ENCODE measurements around the gene GALNT9. TPM values are rescaled to one million over a fixed set of nuclear protein-coding genes. Genes with fewer than 3 reads are reported as not detected.

GALNT9 gene
- total and polyA plus RNA-seq, 2 donors (not counting 1 experiment from before 2014, with no cell fraction given): 0.10 to 2.8 TPM

- Histone ChIP-seq H3K9ac (ENCODE audit: insufficient read depth, low read length) (no peak overlapping the region), H3K27me3 (ENCODE audit: control insufficient read depth, insufficient read depth, low read length) (peaks cover 6% of the 10 kb centered on the region), H3K4me3 (replicated peaks in 1 of 4; ENCODE audit: control extremely low read depth in 1 of 4, insufficient read depth in 1 of 4, low read depth in 3 of 4, low read length in 4 of 4) (no peak overlapping the region), H2AFZ (ENCODE audit: low read length) (no peak overlapping the region), H3K9me3 (ENCODE audit: control insufficient read depth, insufficient read depth, low read depth, low read length) (no peaks in the 10 kb centered on the region), H4K20me1 (ENCODE audit: control insufficient read depth, extremely low read depth, insufficient read depth, low read length) (no peaks in the 10 kb centered on the region), H3K79me2 (ENCODE audit: control insufficient read depth, insufficient read depth, low read length) (no peaks in the 10 kb centered on the region), H3K36me3 (ENCODE audit: control insufficient read depth, insufficient read depth, low read length) (no peaks in the 10 kb centered on the region), H3K4me1 (ENCODE audit: control insufficient read depth, extremely low read depth, insufficient read depth, low read length) (no peaks in the 10 kb centered on the region), H3K4me2 (ENCODE audit: extremely low read depth, insufficient read depth, low read length) (no peak overlapping the region), H3K27ac (ENCODE audit: insufficient read depth, low read length) (no peak overlapping the region)
- TF ChIP-seq CTCF (conservative IDR thresholded peaks at IDR 0.05 in 1 of 2, IDR thresholded peaks at IDR 0.05 in 1 of 2; ENCODE audit: low read depth in 1 of 2, low read length in 2 of 2): no peak
- no peak for TF ChIP-seq EZH2 (IDR thresholded peaks at IDR 0.05; ENCODE audit: low read length, missing control alignments)
- no peak for DNase-seq (ENCODE audit: low read depth in 2 of 2)
These were observed 46.2 kb downstream of the GALNT9 start for GRCh38 chr12:132282950-132283771.

- Histone ChIP-seq H3K4me2 (ENCODE audit: extremely low read depth, insufficient read depth, low read length) (no peak overlapping the region), H3K79me2 (ENCODE audit: control insufficient read depth, insufficient read depth, low read length) (no peaks in the 10 kb centered on the region), H2AFZ (ENCODE audit: low read length) (no peak overlapping the region), H3K9me3 (ENCODE audit: control insufficient read depth, insufficient read depth, low read depth, low read length) (no peaks in the 10 kb centered on the region), H4K20me1 (ENCODE audit: control insufficient read depth, extremely low read depth, insufficient read depth, low read length) (no peaks in the 10 kb centered on the region), H3K9ac (ENCODE audit: insufficient read depth, low read length) (no peak overlapping the region), H3K27me3 (ENCODE audit: control insufficient read depth, insufficient read depth, low read length) (peaks cover 6% of the 10 kb centered on the region), H3K4me3 (replicated peaks in 1 of 4; ENCODE audit: control extremely low read depth in 1 of 4, insufficient read depth in 1 of 4, low read depth in 3 of 4, low read length in 4 of 4) (no peak overlapping the region), H3K27ac (ENCODE audit: insufficient read depth, low read length) (no peak overlapping the region), H3K36me3 (ENCODE audit: control insufficient read depth, insufficient read depth, low read length) (no peaks in the 10 kb centered on the region), H3K4me1 (ENCODE audit: control insufficient read depth, extremely low read depth, insufficient read depth, low read length) (no peaks in the 10 kb centered on the region)
- no peak for TF ChIP-seq EZH2 (IDR thresholded peaks at IDR 0.05; ENCODE audit: low read length, missing control alignments)
- TF ChIP-seq CTCF (conservative IDR thresholded peaks at IDR 0.05 in 1 of 2, IDR thresholded peaks at IDR 0.05 in 1 of 2; ENCODE audit: low read depth in 1 of 2, low read length in 2 of 2): no peak
- DNase-seq (ENCODE audit: low read depth in 2 of 2): no peak
These were observed 47.1 kb downstream of the GALNT9 start for GRCh38 chr12:132282031-132282949.

- Histone ChIP-seq H2AFZ (ENCODE audit: low read length) (no peak overlapping the region), H3K4me2 (ENCODE audit: extremely low read depth, insufficient read depth, low read length) (no peak overlapping the region), H3K9me3 (ENCODE audit: control insufficient read depth, insufficient read depth, low read depth, low read length) (no peaks in the 10 kb centered on the region), H3K4me3 (replicated peaks in 1 of 4; ENCODE audit: control extremely low read depth in 1 of 4, insufficient read depth in 1 of 4, low read depth in 3 of 4, low read length in 4 of 4) (no peak overlapping the region), H3K4me1 (ENCODE audit: control insufficient read depth, extremely low read depth, insufficient read depth, low read length) (no peaks in the 10 kb centered on the region), H4K20me1 (ENCODE audit: control insufficient read depth, extremely low read depth, insufficient read depth, low read length) (no peaks in the 10 kb centered on the region), H3K36me3 (ENCODE audit: control insufficient read depth, insufficient read depth, low read length) (no peaks in the 10 kb centered on the region), H3K27ac (ENCODE audit: insufficient read depth, low read length) (no peak overlapping the region), H3K79me2 (ENCODE audit: control insufficient read depth, insufficient read depth, low read length) (no peaks in the 10 kb centered on the region), H3K27me3 (ENCODE audit: control insufficient read depth, insufficient read depth, low read length) (peaks cover 12% of the 10 kb centered on the region), H3K9ac (ENCODE audit: insufficient read depth, low read length) (no peak overlapping the region)
- no peak for TF ChIP-seq EZH2 (IDR thresholded peaks at IDR 0.05; ENCODE audit: low read length, missing control alignments)
- no peak for TF ChIP-seq CTCF (conservative IDR thresholded peaks at IDR 0.05 in 1 of 2, IDR thresholded peaks at IDR 0.05 in 1 of 2; ENCODE audit: low read depth in 1 of 2, low read length in 2 of 2)
- no peak for DNase-seq (ENCODE audit: low read depth in 2 of 2)
These were observed 48.4 kb downstream of the GALNT9 start for GRCh38 chr12:132281038-132281437.
